CMK (cell line): Measurements from ENCODE around the gene FLVCR2.
A peak's percentile ranks its signal among the peaks of the same experiment; 100 is the strongest.

Experiments used
- DNase-seq: peaks from one replicate; pipeline ENCODE4 v3.0.0-alpha.2; 2010; ENCODE audit warnings: low read depth

The FLVCR2 gene

DNA sequence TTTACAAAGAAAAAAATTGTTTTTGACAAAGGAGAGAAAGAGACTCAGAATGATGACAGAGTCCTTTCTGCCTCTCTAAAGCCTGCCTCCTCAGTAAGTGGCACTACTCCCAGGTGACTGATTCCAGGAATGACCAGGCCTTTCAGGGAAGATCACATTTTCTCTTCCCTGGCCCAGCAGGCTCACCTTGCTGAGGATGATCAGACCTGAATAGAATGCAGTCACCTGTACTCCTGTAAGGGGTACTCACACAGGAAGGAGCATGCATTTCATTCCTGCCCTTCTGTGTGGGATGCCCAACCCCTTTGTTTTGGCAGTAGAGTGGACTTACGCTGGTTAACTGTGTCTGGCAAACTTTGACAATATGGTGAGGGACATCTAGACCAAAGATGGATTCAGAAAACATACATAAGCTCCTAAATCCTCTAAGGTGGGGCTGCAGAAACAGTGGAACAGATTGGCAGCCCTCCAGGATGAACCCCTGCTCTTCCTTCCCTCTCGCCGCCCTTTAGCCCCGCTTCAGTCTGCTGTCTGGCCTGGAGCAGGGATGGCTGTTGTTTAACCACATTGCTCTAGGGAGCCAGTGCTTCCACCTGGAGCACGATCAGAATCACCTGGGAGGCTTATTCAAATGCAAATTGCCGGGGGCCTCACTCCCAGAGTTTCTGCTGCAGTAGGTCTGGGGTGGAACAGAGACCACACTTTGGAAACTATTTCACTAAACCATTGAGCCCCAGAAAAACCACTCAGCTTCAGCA lies 52.5 kb downstream of the FLVCR2 start:
- DNase-seq: no peak

DNA sequence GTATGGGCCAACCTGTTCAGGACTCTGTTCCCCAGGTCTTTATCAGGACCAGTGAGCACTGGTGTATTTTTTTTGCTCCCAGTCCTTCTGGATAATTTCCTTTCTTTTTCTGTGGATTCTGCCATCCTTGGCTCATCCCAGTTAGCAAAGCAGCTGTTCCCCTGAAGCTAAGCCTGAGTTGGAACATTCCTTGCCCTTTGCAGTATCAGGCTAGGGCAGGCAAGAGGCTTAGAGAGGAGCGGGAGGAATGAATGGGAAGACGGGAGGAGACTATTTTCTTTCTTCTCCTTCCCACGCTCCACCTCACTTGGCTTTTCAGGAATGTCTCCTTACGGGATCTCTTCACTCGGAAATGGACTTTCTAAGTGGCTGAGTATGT lies 53.0 kb downstream of the FLVCR2 start:
- DNase-seq: no peak

DNA sequence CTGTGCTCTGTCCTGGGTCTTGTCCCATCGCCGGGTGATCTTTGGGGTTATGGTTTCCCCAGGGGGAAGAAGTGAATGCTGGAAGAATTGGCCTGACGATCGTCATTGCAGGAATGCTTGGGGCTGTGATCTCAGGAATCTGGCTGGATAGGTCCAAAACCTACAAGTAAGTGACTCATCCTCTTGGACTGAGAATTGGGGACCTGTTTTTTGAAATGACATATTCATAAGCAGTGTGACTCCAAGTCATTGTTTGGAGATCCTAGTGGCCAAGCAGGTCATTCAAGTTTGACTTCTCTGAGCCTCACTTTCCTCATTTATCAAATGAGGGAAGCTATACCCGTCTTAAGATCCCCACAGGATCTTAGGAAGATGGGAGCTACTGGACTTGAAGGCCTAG lies 56.4 kb downstream of the FLVCR2 start:
- DNase-seq: no peak

DNA sequence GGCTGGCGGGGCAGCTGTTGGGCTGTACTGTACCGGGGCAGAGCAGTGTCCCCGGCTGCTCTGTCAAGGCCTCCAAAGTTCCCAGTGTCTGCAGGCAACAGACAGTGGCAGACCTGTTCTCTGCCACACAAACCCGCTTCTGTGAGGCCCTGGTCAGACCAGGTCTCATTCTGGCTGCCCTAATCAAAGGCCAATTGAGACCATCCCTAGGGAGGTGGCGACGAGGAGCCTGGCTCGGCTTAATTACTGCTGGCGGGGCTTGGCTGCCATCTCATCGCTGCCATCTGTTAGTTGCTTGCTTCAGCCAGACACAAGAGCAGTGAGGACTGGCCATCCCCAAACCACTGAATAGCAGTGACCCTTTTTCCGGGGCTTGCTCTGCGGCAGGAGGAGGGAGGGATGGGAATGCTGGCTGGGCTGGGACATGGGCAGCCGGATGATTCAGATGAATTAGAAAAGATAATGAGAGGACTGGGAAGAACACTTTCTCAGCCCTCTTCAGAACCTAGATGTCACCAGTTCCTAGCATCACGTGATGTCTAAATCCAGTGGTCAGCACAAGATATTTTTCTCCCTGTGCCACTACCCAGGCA lies 57.8 kb downstream of the FLVCR2 start:
- DNase-seq: no peak

DNA sequence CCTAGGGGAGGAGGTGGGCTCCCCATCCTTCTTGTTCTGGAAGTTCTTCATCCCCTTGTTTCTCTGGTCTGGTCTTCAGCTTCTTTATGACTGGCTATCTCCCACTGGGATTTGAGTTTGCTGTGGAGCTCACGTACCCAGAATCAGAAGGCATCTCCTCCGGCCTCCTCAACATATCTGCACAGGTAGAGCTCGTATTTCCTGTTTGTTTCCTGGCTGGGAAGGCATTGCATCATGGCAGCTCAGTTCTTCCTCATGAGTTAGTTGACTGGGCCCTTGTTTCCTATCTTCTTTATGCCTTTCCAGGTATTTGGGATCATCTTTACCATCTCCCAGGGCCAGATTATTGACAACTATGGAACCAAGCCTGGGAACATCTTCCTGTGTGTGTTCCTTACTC lies 62.5 kb downstream of the FLVCR2 start:
- DNase-seq: no peak

DNA sequence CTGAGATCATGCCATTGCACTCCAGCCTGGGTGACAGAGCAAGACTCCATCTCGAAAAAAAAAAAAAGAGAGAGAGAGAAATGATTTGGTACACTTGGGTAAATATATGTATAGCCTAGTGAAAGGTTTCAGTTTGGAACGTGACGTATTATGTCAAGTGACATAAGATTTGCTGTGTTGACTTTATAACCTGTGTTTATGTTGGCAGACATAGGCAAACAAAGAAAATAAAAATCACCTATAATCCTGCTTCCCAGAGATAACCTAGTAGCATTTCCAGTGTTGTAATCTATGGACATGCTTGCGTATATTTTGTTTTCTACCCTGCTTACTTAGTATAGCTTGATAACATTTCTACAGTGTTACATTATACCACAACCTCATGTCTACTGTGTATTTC lies 65.6 kb downstream of the FLVCR2 start:
- DNase-seq: no peak

DNA sequence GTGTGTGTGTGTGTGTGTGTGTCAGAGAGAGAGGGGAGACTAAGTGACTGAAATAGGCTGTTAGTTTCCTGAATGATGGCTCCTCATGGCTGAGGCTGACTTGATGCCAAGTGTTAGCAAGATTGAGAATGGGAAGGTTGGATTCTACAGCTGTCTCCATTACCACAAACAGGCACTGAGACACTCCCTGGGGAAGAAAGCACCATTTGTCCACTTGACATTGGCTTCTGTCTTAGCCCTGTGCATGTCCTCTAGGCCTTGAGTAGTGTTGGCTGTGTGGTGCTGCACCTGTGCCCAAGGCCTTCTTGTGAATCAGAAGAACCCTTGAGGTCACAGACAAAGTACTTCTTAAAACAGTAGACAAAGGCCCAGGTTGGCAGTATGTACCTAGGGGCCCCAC lies 66.6 kb downstream of the FLVCR2 start:
- no peak for DNase-seq

DNA sequence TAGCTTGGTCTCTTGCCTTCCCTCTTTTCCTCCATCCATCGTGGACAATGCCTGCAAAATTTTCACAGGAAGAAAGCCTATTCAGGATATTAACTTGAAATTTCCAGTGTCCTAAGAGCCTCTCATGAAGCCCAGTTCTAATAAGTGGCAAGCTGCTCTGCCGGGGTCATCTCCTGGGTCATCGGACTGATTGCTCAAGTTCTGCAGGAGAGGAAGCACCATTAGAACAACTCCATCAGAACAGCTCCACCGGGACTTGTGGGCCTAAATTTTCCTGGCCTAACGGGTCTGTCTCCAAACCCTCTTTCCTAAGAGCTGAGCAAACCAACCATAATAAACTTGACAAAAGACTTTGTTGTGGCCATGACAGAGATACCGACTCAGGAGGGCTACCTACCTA lies 68.3 kb downstream of the FLVCR2 start:
- no peak for DNase-seq

DNA sequence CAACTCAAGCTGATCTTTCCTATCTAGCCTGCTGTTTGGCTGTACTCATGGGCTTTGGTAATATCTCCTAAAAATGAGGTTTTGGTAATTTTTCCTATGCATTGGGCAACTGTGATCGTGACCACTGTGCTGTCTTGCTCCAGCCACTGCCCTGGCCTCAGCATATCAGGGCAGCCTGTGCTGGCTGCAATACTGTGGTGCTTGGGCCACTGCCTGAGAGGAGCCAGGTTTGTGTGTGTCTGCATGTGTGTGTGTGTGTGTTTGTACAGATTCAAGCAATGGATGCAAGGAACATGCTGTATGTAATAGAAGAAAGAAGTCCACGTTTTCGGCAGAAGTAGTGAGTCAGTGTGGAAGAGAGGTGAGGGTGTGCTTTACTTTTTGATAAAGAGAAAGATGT lies 69.2 kb downstream of the FLVCR2 start:
- no peak for DNase-seq

DNA sequence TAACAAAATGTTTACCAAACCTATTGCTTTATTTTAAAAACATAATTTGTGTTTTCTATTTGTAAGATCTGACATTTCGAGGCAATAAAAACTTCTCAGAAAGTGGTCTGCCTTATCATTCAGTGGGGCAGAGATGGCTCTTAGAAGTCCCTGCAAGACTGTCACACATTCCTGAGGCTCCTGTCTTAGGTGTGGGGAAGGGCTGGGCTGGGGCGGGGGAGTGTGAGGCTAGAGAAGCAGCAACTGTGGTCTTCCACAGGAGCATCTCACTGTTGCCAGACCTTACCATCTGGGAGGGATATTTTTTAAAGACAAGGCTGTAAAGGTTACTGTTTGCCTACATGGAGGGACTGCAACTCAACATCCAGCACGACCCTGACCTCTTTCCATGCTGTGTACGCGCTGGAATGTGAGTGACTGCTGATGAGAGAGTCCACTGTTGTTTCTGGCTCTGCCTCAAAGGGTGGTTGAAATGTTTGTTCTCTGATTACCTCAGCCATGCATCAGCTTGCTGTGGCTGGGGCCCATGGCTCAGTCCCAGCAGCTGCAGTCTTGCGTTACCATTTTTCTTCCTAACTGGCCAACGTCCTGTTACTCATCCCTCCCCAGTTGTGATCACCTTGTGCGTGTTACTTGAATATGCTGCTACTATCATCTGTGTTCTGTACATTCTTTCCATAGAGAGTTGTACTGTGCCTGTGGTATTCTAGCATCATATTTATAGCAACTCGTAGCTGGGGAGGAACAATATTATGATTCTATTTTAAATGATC lies 69.8 kb downstream of the FLVCR2 start:
- DNase-seq: no peak

DNA sequence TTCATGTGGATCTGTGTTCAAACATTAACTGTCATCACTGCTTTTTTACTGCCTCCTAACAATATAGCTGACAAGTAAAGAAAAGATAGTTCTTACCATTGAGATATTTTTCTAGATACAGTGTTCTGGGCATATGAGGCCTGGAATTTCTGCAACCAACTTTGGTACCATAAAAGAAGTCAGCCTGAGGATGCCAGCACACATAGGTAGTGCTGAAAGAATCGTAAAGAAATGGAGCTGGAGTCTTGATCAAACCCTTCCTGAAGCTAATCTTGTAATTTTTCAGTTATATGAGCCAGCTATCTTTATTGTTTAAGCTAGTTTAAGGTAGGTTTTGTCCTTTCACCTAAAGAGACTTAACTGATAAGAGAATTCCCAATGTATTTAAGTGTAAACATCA lies 70.9 kb downstream of the FLVCR2 start:
- DNase-seq: no peak

DNA sequence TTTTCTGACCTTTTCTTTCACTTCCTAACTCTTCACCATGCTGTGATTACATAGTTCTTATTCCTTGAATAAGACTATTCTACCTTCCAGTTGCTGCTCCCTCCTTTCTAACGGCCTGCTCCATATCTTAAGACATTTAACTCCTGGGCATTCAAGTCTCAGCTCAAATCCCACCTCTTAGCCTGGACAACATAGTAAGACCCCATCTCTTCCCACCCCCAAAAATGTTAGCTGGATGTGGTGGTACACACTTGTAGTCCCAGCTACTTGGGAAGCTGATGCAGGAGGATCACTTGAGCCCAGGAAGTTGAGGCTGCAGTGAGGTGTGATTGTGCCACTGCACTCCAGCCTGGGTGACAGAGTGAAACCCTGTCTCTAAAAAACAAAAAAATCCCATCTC lies 71.4 kb downstream of the FLVCR2 start:
- no peak for DNase-seq

DNA sequence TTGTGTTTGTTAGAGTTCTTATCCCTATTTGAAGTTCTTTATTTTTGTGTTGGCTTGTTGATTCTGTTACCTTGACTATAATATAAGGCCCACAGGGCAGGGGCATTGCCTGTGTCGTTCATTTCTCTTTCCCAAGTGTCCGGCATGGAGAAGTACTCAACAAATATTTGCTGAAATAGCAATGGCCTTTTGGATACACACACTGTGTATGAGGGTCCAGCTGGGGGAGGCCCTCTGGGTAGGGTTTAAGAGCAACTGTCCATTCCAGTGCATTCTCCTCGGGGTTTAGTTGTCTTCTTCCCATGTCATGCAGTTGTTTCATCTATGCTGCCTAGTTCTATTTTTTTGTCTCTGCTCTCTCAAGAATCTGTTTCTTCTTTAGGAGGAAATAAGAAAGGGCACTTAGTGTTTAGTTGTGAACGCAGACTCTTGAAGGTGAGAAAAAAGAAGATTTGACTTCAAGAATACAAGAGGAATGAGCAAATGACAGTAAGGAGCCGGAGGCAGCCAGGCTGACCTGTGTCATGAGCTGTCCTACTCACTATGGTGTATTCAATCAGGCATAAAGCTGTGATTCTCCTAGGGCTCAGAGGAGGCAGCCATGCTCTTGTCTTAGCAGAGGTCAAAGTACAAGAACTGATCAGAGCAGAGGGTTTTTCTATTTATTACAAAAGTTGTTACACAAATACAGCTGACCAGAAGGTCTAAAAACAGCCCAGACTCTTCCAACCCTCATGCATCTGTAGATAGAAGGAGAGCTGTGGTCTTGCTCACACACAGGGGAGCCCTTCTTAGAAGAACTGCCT lies 72.0 kb downstream of the FLVCR2 start:
- DNase-seq: no peak

DNA sequence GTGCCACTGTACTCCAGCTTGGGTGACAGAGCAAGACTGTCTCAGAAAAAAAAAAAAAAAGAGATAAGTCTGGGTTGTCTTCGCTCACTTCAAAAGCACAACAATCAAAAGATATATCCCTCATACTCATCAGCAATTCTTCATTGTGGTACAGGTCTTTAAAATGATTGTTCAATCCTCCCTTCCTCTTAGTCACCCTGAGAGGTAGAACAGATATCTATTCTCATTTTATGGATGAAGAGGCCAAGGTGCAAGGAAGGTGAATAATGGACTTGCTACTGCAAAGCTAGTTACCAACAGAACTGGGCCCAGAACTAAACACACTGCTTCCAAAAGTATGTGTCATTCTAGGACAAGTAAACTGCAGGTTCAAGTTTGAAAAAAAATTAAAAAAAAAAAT lies 75.1 kb downstream of the FLVCR2 start:
- no peak for DNase-seq

DNA sequence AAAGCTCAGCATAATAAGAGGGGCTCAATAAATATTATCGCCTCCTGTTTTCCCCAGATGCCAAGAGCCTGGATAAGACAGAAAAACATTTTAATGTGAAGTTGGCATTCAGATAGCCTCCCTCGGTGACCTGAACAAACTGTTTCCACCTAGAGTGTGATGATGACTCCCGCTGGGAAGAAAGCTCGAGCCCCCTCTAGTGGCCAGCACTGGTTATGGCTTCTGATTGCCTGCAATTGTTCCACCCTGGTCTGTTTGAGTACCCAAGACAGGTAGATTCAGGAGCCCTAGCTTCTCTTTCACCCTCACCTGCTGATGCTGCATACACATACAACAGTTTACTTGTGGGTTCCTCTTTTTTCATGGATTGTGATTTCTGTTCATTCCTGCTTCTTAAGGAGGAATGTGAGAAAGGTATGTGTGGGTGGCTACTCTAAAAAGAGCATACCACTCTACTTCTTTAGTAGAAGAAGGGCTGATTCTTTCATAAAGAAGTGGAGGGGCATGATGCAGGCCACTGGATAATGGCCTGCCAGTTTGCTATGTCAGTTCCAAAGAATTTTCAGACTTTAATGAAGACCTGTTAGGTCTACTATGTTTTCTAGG lies 75.8 kb downstream of the FLVCR2 start:
- peak; percentile 21 for DNase-seq

DNA sequence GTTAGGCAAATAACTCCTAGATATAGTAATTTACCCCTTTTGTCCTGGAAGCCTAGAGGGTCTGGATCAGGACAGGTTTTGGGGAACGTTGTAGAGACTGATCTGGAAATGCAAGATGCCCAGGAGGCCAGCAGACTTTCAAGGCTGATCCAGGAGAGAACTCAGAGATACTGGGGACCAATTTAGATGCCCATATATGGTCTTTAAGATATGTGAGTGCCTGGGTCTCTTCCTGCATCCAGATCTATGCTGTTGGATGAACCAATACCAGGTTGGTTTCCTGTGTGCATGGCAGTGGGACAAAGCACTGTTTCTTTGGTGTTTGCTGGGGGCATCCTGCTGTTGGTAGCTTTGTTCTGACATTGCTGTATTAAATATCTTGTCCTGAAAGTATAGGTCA lies 76.8 kb downstream of the FLVCR2 start:
- no peak for DNase-seq

DNA sequence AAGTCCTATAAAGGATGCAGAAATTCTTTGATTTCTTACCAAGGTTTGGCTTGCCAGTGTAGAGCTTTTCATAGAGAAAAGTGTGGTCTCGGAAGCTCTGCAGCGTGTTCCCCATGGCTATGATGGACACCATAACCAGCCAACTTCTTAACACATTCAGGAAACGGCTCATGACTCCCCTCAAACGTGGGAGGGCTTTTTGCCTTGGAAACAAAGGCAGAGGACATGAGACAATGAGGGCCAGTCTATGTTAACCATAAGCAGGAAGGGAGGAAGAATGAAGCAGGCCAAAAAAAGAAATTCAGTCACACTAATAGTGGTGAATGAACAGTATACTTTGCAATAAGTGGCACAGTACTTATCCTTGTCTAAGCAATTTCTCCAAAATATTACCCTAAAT lies 78.9 kb downstream of the FLVCR2 start:
- DNase-seq: no peak

DNA sequence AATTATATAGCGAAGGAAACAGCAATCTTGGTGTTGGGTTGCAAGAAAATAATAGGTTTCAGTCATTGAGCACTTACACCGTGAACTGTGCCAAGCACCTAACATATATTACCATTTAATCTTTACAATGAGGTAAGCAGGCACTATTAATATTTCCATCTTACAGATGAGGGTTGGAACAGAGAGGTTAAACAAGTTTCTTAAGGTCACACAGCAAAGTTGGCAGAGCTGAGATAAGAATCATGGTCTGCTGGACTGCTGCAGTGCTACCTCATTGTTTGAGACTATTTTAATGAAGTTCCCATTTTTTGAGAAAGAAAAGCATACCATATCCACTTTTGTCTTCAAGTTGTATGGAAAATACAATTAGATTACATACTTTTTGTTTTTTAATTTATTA lies 80.5 kb downstream of the FLVCR2 start:
- no peak for DNase-seq

DNA sequence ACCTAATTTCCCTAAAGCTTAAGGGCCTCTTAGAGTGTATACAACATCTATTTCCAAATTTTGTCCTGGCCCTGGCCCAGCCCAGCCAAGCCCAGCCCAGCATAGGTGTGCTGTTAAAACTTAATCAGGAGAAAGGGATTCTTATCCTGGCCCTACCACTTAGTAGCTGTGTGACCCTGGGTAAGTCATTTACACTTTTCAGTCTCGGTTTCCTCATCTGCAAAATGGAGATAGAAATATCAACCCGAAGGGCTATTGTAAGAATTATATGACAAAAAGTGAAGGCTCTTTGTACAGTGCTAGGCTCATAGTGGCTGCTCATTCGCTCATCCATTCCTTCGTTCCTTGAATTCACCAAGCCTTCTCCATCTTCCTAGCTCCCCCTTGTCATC lies 81.8 kb downstream of the FLVCR2 start:
- DNase-seq: no peak

DNA sequence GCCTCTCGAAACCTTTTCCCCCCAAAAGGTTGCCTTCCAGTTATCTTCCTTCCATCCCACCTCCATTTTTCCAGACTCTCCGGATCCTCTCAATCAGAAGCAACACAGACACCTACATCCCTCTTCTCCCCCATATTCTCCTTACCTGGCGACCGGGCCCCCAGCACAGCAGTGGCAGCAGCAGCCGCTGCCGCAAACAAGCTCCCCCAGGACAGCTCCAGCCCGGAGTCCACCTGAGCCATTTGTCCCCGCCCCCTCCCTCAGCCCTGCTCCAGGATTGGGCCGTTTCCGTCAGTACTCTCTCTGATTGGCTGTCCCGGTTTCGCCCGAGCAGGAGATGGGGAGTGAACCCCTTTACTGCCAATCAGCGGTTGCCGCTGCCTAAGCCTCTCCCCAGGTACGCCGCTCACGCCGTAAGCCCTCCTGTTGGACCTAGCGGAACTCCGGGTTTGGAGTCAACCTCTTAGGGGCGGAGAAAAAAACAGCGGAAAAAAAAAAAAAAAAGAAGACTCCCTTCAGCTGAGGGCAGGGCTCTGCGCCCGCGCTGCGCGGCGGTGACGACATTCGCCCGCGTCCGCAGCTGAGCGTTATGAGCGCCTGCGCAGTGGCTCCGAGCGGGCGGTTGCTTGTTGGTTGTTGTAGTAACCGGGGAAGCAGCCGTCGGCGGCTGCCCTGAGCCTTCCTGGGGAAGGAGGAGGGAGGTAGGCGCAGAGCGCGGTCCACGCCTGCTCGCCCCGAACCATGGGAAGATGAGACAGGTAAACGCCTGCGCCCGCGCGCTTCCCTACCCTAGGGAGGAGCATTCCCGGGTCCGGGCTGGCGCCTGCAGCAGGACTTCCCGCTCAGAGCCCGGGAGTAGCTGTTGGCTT lies 82.4 kb downstream of the FLVCR2 start, which contains the start of the genes ERG28 and TTLL5:
Gene ERG28 (minus strand): TSS at position 247 of the 869 bp plus-strand sequence. CDS start 3,374 bp downstream, outside the sequence.
Gene TTLL5 (plus strand): TSS at position 617 of the 869 bp plus-strand sequence. CDS start 1,904 bp downstream, outside the sequence.
- peak; percentile 70 for DNase-seq

DNA sequence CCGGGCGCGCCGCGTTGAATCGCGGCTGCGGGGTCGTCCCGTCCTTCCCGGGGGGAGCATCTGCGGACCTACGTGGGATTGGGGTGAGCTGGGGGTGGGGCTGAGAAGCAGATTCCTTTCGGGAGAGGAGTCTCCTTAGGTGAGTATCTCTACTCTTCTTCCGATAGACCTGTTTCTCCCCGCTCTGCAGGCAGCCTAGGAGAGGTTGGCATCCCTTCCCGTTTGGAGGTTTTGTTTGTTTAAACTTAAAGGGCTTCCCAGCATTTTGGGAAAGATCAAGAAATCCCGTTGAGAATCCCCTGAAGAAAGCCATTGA lies 83.0 kb downstream of the FLVCR2 start:
- no peak for DNase-seq
